Endothelial cell of umbilical vein (primary cell): ENCODE data around the gene GAPVD1. TPM values are rescaled to one million over a fixed set of nuclear protein-coding genes. Genes with fewer than 3 reads are reported as not detected.

Experiments used
- BruUV-seq: library from RNA; stranded (reverse); fragments of 400-500 nt; replicated peaks from 2 replicates; lab custom pipeline; 2021; lab: Mats Ljungman, UMichigan
- CTCF ChIA-PET: fragments of 300-600, 350-600 bp; sonication (Branson Sonifier 250); formaldehyde crosslinking; loops from one replicate; lab custom pipeline; 2021; ENCODE audit warnings: antibody characterized with exemption, inconsistent platforms; lab: Charles Lee
- POLR2A ChIA-PET: fragments of 300-600, 350-600 bp; sonication (Branson Sonifier 250); formaldehyde crosslinking; loops from one replicate; lab custom pipeline; 2021; ENCODE audit warnings: antibody characterized with exemption, inconsistent platforms; lab: Charles Lee
- DNase-seq: peaks from one replicate; pipeline ENCODE4 v3.0.0-alpha.2; 2011; ENCODE audit warnings: low read depth, low spot score
- FAIRE-seq: peaks from 2 replicates; lab custom pipeline; 2011; peaks lifted over from hg19 to GRCh38; lab: Jason Lieb, UNC
- H2AFZ ChIP-seq: 2 replicates; pipeline ENCODE4 v1.6.0; 2012; ENCODE audit warnings: low read depth, low read length, control low read depth, inconsistent platforms
- H3K27ac ChIP-seq: 2 replicates; pipeline ENCODE4 v1.5.1; 2011; ENCODE audit warnings: low read depth, mild to moderate bottlenecking, control low read depth, low read length, moderate library complexity; ENCODE audit not compliant: insufficient read depth
- H3K27me3 ChIP-seq, 2 experiments: 2 replicates each; pipeline versions ENCODE4 v1.6.0 to v1.6.1; 2011; ENCODE audit warnings: low read length in 2 of 2, mixed read lengths in 1 of 2; ENCODE audit not compliant: control insufficient read depth in 2 of 2, insufficient read depth in 2 of 2
- H3K36me3 ChIP-seq, 2 experiments: 2 replicates in 1 of 2; 3 replicates in 1 of 2; pipeline ENCODE4 v1.5.1; 2011; ENCODE audit warnings: low read length in 2 of 2, mild to moderate bottlenecking in 1 of 2, moderate library complexity in 1 of 2; ENCODE audit not compliant: control insufficient read depth in 2 of 2, insufficient read depth in 2 of 2; ENCODE audit errors: extremely low read depth in 1 of 2
- H3K4me1 ChIP-seq: 3 replicates; pipeline ENCODE4 v1.5.1; 2011; ENCODE audit warnings: mild to moderate bottlenecking, low read length; ENCODE audit not compliant: control insufficient read depth, insufficient read depth; ENCODE audit errors: extremely low read depth
- H3K4me2 ChIP-seq: 2 replicates; pipeline ENCODE4 v1.6.1; 2011; ENCODE audit warnings: low read length, control low read depth, mixed read lengths; ENCODE audit not compliant: insufficient read depth
- H3K4me3 ChIP-seq, 3 experiments: fragments of 200-600 bp in 1 of 3; sonication (generic), shearing (Covaris generic) in 1 of 3; replicated peaks in 1 of 3; 2 replicates each; pipeline ENCODE4 v1.5.1; 2011 to 2016; ENCODE audit warnings: control low read depth in 3 of 3, low read length in 3 of 3, mild to moderate bottlenecking in 2 of 3, inconsistent platforms in 1 of 3, low read depth in 1 of 3, moderate library complexity in 1 of 3; ENCODE audit not compliant: insufficient read depth in 1 of 3
- H3K79me2 ChIP-seq: 2 replicates; pipeline ENCODE4 v1.6.0; 2012; ENCODE audit warnings: low read length, inconsistent platforms; ENCODE audit not compliant: control insufficient read depth, insufficient read depth
- H3K9ac ChIP-seq: replicated peaks from 2 replicates; pipeline ENCODE3; 2011; ENCODE audit warnings: low read length, control low read depth; ENCODE audit not compliant: insufficient read depth; ENCODE audit errors: extremely low read depth
- H3K9me1 ChIP-seq: replicated peaks from 3 replicates; pipeline ENCODE4 v1.6.0; 2011; ENCODE audit warnings: mild to moderate bottlenecking, low read length; ENCODE audit not compliant: control insufficient read depth, insufficient read depth; ENCODE audit errors: extremely low read depth
- H3K9me3 ChIP-seq: replicated peaks from 2 replicates; pipeline ENCODE4 v1.5.1; 2012; ENCODE audit warnings: low read length, inconsistent platforms; ENCODE audit not compliant: control insufficient read depth, insufficient read depth
- H4K20me1 ChIP-seq: replicated peaks from 2 replicates; pipeline ENCODE3; 2011; ENCODE audit warnings: mild to moderate bottlenecking, low read length; ENCODE audit not compliant: control insufficient read depth, insufficient read depth; ENCODE audit errors: extremely low read depth
- CTCF ChIP-seq, 2 donors: IDR thresholded peaks; 1 replicate in 1 of 2; 2 replicates in 1 of 2; pipeline ENCODE4 v1.5.1; 2011; ENCODE audit warnings: low read length in 2 of 2, mild to moderate bottlenecking in 2 of 2, moderate library complexity in 2 of 2, control low read depth in 1 of 2, inconsistent platforms in 1 of 2, low read depth in 1 of 2; ENCODE audit not compliant: insufficient read depth in 1 of 2; ENCODE audit errors: extremely low read depth in 1 of 2
- EZH2 ChIP-seq: IDR thresholded peaks from 2 replicates; pipeline ENCODE4 v1.6.1; 2012; ENCODE audit warnings: borderline replicate concordance, low read depth, mild to moderate bottlenecking, moderate library complexity, low read length, inconsistent platforms; ENCODE audit not compliant: severe bottlenecking
- FOS ChIP-seq: IDR thresholded peaks from 2 replicates; pipeline ENCODE4 v1.6.1; 2011; ENCODE audit warnings: mild to moderate bottlenecking, low read length, moderate library complexity, borderline replicate concordance; ENCODE audit not compliant: insufficient read depth
- GATA2 ChIP-seq: IDR thresholded peaks from 2 replicates; pipeline ENCODE4 v1.7.0; 2011; ENCODE audit warnings: low read depth, mild to moderate bottlenecking, moderate library complexity, mixed read lengths, low read length; ENCODE audit not compliant: insufficient read length, insufficient read depth
- JUN ChIP-seq: IDR thresholded peaks from 2 replicates; pipeline ENCODE4 v1.6.1; 2011; ENCODE audit warnings: borderline replicate concordance, low read depth; ENCODE audit not compliant: insufficient read length, insufficient read depth
- MAX ChIP-seq: IDR thresholded peaks from 2 replicates; pipeline ENCODE4 v1.6.1; 2011; ENCODE audit not compliant: insufficient read depth, insufficient read length
- MYC ChIP-seq: IDR thresholded peaks from one replicate; pipeline ENCODE4 v1.6.1; 2011; ENCODE audit warnings: mild to moderate bottlenecking, low read depth, low read length
- POLR2A ChIP-seq: IDR thresholded peaks from 2 replicates; pipeline ENCODE4 v1.6.1; 2012; ENCODE audit warnings: low read depth, mild to moderate bottlenecking, control low read depth, low read length
- POLR2AphosphoS5 ChIP-seq: IDR thresholded peaks from 2 replicates; pipeline ENCODE4 v1.6.1; 2012; ENCODE audit warnings: low read depth, mild to moderate bottlenecking, control low read depth, low read length, moderate library complexity; ENCODE audit not compliant: insufficient read depth
- dilution Hi-C: fragments of 300-500 bp; cut with MboI; formaldehyde crosslinking; loops from one replicate; pipeline ENCODE4 v1.15.0; 2019; ENCODE audit warnings: low sequenced_read_pairs; ENCODE audit not compliant: extremely low pct_ligation_motif_present
- intact Hi-C: fragments of 100-400 bp; cut with micrococcal nuclease; formaldehyde crosslinking; loops from one replicate; pipeline ENCODE4 v1.10.0; 2022
- polyA plus RNA-seq, 4 experiments: library from polyadenylated mRNA; depleted of rRNA in 3 of 4; stranded (reverse) in 3 of 4; unstranded in 1 of 4; fragments of >200 nt; gene quantifications; 2 replicates each; pipeline versions ENCODE4 v1.2.1 to v1.2.3, GENCODE V29; 2011 to 2012; ENCODE audit warnings: missing spikeins in 1 of 4
- total RNA-seq: library from RNA; stranded (reverse); gene quantifications from 2 replicates; pipeline ENCODE4 v1.2.3, GENCODE V29; 2021

Gene GAPVD1
- total and polyA plus RNA-seq, 2 donors (not counting 3 experiments of a cell fraction or from before 2014, with no cell fraction given) = 10.7 to 53.2 TPM

GRCh38 chr9:125254231-125254630 lies 7.4 kb upstream of the GAPVD1 start:
- Histone ChIP-seq H3K4me3 (no peak overlapping the region), H3K36me3 (no peaks in the 10 kb centered on the region), H3K4me1 (no peaks in the 10 kb centered on the region), H3K27ac (no peak overlapping the region), H4K20me1 (no peaks in the 10 kb centered on the region), H3K9me3 (no peaks in the 10 kb centered on the region), H3K27me3 (no peaks in the 10 kb centered on the region), H3K9ac (no peak overlapping the region), H3K4me2 (no peak overlapping the region), H2AFZ (no peak overlapping the region), H3K79me2 (no peaks in the 10 kb centered on the region), H3K9me1 (no peaks in the 10 kb centered on the region)
- ChIA-PET CTCF (interaction anchor here (3.5 kb wide), 1 partner anchor 107 kb away, joined by 40 read pairs; no protein-coding TSS in a partner anchor), POLR2A (interaction anchor here (0.7 kb wide), 1 partner anchor 14 kb away, joined by 5 read pairs; no protein-coding TSS in a partner anchor)
- no TSS peak for BruUV-seq
- dilution Hi-C loops (no loop called here), intact Hi-C loops (no loop called here)
- no peak for DNase-seq
- TF ChIP-seq GATA2 (no peak), CTCF (IDR thresholded peaks at IDR 0.05; ENCODE audit: extremely low read depth in 1 of 2, insufficient read depth in 1 of 2, low read depth in 1 of 2, low read length in 2 of 2) (no peak), JUN (no peak), POLR2AphosphoS5 (no peak), FOS (no peak), MAX (no peak), EZH2 (no peak), POLR2A (no peak), MYC (no peak)
- no peak for FAIRE-seq
